ENCODE measurements around the gene CDA. TPM values are rescaled to one million over a fixed set of nuclear protein-coding genes. Genes with fewer than 3 reads are reported as not detected.

Gene CDA
- total and polyA plus RNA-seq, 7 donors, result 1.0 to 2.5 (median 1.7) TPM

DNA sequence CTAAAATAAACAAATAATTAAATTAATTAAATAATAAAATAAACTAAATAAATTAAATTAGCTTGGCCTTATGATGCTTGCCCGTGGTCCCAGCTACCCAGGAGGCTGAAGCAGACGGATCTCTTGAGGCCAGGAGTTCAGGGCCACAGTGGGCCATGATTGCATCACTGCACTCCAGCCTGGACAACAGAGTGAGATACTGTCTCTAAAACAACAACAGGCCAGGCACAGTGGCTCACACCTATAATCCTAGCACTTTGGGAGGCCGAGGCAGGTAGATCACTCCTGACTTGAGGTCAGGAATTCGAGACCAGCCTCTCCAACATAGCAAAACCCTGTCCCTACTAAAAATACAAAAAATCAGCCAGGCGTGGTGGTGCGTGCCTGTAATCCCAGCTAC lies 32.1 kb downstream of the CDA start:
- no peak for DNase-seq
- no peak overlapping the region for H3K27ac ChIP-seq
- WGBS, 3 donors, result 74 to 96% (median 81%) methylated on average over 6 of the region's 6 CpGs
- intact Hi-C loops (cut with DNase I), result no loop called here
- H3K4me3 ChIP-seq, result no peak overlapping the region
- H3K36me3 ChIP-seq (ENCODE audit: insufficient read depth in 1 of 2, low read depth in 1 of 2), result no peaks in the 10 kb centered on the region
- no peak for ATAC-seq
- TF ChIP-seq CTCF (IDR thresholded peaks at IDR 0.05), result no peak
- no peaks in the 10 kb centered on the region for H3K9me3 ChIP-seq
- peaks cover 7% of the 10 kb centered on the region for H3K4me1 ChIP-seq
- no peaks in the 10 kb centered on the region for H3K27me3 ChIP-seq (ENCODE audit: insufficient read depth in 3 of 3, low read length in 2 of 3)

DNA sequence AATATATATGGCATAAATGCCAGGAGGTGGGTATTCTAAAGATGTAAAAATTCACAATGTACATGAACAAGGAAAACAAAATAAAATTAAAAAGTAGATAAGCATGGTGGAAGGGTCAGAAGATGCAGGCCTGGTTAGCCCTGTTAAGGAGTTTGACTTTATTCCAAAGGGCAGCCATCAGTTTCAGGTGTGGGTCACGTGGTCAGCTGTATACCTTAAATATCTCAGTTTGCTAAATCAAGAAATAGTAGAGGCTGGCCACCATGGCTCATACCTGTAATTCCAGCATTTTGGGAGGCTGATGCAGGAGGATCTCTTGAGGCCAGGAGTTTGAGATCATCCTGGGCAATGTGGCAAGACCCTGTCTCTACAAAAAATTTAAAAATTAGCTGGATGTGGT lies 35.8 kb downstream of the CDA start:
- no peaks in the 10 kb centered on the region for H3K36me3 ChIP-seq (ENCODE audit: insufficient read depth in 1 of 2, low read depth in 1 of 2)
- ATAC-seq, result no peak
- TF ChIP-seq CTCF (IDR thresholded peaks at IDR 0.05), result no peak
- 80 to 85% (median 80%) methylated on average over 1 of the region's 1 CpG for WGBS, 3 donors
- no peak overlapping the region for H3K27ac ChIP-seq
- no peaks in the 10 kb centered on the region for H3K4me1 ChIP-seq
- H3K27me3 ChIP-seq (ENCODE audit: insufficient read depth in 3 of 3, low read length in 2 of 3), result no peaks in the 10 kb centered on the region
- H3K4me3 ChIP-seq, result no peak overlapping the region
- intact Hi-C loops (cut with DNase I), result no loop called here
- no peaks in the 10 kb centered on the region for H3K9me3 ChIP-seq
- DNase-seq, result no peak

DNA sequence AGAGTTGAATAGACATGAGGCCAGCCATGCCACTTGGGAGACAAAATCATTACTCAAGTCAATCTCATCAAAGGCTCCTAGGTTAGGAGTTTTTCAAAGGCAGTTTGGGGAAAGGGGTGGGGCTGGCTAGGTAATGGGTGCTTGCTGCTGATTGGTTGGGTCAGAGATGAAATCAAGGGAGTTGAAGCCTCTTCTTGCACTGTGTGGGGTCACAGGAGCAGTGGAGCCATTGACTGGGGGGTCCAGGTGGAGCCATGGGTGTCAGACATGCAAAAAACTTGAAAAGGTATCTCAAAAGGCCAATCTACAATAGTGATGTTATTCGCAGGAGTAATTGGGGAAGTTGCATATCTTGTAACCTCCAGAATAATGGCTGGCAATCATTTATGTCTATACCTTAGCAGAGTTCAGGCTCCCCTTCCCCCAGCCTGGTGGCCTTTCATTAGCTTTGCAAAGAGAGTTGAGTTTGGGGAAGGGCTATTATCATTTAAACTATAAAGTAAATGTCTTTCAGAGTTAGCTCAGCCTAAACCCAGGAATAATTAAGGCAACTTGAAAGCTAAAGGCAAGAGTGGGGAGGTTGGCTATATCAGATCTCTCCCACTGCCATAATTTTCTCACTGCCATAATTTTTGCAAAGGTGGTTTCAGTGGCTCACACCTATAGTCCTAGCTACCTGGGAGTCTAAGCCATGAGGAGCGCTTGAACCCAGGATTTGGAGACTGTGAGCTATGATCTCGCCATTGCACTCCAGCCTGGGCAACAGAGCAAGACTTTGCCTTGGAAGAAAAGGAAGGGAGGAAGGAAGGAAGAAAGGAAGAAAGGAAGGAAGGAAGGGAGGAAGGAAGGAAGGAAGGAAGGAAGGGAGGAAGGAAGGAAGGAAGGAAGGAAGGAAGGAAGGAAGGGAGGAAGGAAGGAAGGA lies 36.5 kb downstream of the CDA start:
- intact Hi-C loops (cut with DNase I), result no loop called here
- Histone ChIP-seq H3K27me3 (ENCODE audit: insufficient read depth in 3 of 3, low read length in 2 of 3) (no peaks in the 10 kb centered on the region), H3K9me3 (no peaks in the 10 kb centered on the region), H3K36me3 (ENCODE audit: insufficient read depth in 1 of 2, low read depth in 1 of 2) (no peaks in the 10 kb centered on the region), H3K4me3 (no peak overlapping the region), H3K27ac (no peak overlapping the region), H3K4me1 (no peaks in the 10 kb centered on the region)
- WGBS, 3 donors, result 70 to 80% (median 75%) methylated on average over 3 of the region's 3 CpGs
- TF ChIP-seq CTCF (IDR thresholded peaks at IDR 0.05), result no peak
- no peak for ATAC-seq
- DNase-seq, result no peak

DNA sequence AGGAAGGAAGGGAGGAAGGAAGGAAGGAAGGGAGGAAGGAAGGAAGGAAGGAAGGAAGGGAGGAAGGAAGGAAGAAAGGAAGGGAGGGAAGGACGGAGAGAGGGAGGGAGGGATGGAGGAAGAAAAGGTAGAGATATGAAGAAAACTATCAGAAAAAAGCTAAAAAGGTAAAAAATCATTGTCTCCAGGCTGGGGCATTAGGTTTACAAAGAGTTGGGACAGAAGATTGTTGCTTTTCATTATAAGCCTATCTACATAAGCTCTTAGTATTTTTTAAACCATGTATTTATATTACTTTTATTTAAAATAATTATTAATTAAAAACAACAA lies 37.2 kb downstream of the CDA start:
- Histone ChIP-seq H3K27me3 (ENCODE audit: insufficient read depth in 3 of 3, low read length in 2 of 3) (no peaks in the 10 kb centered on the region), H3K9me3 (no peaks in the 10 kb centered on the region), H3K27ac (no peak overlapping the region), H3K4me3 (no peak overlapping the region), H3K36me3 (ENCODE audit: insufficient read depth in 1 of 2, low read depth in 1 of 2) (no peaks in the 10 kb centered on the region), H3K4me1 (no peaks in the 10 kb centered on the region)
- intact Hi-C loops (cut with DNase I), result no loop called here
- 52 to 64% (median 60%) methylated on average over 1 of the region's 1 CpG for WGBS, 3 donors
- no peak for DNase-seq
- no peak for TF ChIP-seq CTCF (IDR thresholded peaks at IDR 0.05)
- ATAC-seq, result no peak

- no peak for TF ChIP-seq CTCF (IDR thresholded peaks at IDR 0.05)
- WGBS, 3 donors, result 48 to 55% (median 53%) methylated on average over 1 of the region's 1 CpG
- H3K4me3 ChIP-seq, result no peak overlapping the region
- intact Hi-C loops (cut with DNase I), result no loop called here
- no peak overlapping the region for H3K27ac ChIP-seq
- H3K9me3 ChIP-seq, result no peaks in the 10 kb centered on the region
- no peaks in the 10 kb centered on the region for H3K27me3 ChIP-seq (ENCODE audit: insufficient read depth in 3 of 3, low read length in 2 of 3)
- ATAC-seq, result no peak
- H3K36me3 ChIP-seq (ENCODE audit: insufficient read depth in 1 of 2, low read depth in 1 of 2), result no peaks in the 10 kb centered on the region
- DNase-seq, result no peak
- no peaks in the 10 kb centered on the region for H3K4me1 ChIP-seq
Measured at GRCh38 chr1:20626524-20626923, 37.6 kb downstream of the CDA start.

Measured in psoas muscle (tissue), 8 donors.